ENCODE data around the gene KERA. TPM values are rescaled to one million over a fixed set of nuclear protein-coding genes. Genes with fewer than 3 reads are reported as not detected.

The KERA gene
- total RNA-seq, 6 experiments from 2014 or later = not detected

DNA sequence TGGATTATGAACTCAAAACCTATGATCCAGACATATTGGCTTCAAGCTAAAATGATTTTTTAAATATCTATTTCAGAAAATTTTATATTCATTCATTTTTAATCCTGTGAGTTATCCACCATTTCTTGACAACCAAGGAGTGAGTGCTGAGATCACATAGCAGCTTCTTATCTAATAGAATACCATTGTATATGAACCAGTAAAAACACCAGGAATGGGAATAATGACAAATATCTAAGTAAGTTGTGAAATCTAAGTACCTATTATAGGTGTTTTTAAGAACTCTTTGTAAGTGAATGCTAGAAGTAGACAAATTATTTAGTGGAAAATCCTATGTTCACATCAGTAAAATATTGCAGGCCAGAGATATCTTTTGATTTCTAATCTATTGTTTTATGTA is 45.3 kb upstream of the KERA start:
- no peak for DNase-seq
- Mint-ChIP-seq H3K4me3 (no peak overlapping the region), H3K9me3 (no peaks in the 10 kb centered on the region), H3K27ac (no peak overlapping the region), H3K27me3 (ENCODE audit: insufficient read depth) (no peaks in the 10 kb centered on the region), H3K4me1 (ENCODE audit: low read depth) (peaks cover 54% of the 10 kb centered on the region), H3K36me3 (ENCODE audit: low read depth) (peaks cover 7% of the 10 kb centered on the region; the same call in 1 of the 2 replicates)
- TF ChIP-seq, protein P1, sequence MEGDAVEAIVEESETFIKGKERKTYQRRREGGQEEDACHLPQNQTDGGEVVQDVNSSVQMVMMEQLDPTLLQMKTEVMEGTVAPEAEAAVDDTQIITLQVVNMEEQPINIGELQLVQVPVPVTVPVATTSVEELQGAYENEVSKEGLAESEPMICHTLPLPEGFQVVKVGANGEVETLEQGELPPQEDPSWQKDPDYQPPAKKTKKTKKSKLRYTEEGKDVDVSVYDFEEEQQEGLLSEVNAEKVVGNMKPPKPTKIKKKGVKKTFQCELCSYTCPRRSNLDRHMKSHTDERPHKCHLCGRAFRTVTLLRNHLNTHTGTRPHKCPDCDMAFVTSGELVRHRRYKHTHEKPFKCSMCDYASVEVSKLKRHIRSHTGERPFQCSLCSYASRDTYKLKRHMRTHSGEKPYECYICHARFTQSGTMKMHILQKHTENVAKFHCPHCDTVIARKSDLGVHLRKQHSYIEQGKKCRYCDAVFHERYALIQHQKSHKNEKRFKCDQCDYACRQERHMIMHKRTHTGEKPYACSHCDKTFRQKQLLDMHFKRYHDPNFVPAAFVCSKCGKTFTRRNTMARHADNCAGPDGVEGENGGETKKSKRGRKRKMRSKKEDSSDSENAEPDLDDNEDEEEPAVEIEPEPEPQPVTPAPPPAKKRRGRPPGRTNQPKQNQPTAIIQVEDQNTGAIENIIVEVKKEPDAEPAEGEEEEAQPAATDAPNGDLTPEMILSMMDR (IDR thresholded peaks at IDR 0.05) = no peak

DNA sequence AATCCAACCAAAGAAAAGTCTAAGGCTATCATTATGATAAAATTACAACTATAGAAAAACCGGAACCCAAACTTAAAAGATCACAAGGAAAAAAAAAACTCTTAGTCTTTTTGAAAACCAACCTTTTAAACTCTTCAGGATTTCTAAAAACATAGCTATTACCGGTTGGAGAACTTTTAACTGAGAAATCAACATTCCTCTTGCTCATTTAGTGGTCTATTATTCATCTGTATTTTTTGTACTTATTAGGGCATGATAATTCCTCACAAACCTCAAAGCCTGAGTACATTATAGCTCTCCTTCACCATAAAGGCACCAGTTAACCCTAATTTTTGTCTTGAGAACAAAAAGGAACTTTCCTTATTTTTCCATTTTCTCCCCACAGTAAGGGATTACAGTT is 43.1 kb upstream of the KERA start:
- DNase-seq = peak; percentile 17
- Mint-ChIP-seq H3K27ac (peak overlapping the region; percentile 23), H3K36me3 (ENCODE audit: low read depth) (no peaks in the 10 kb centered on the region), H3K9me3 (no peaks in the 10 kb centered on the region), H3K27me3 (ENCODE audit: insufficient read depth) (no peaks in the 10 kb centered on the region), H3K4me1 (ENCODE audit: low read depth) (peaks cover 54% of the 10 kb centered on the region), H3K4me3 (peak overlapping the region; percentile 9; the same call in 1 of the 2 replicates)
- TF ChIP-seq, protein P1 (IDR thresholded peaks at IDR 0.05) = no peak

DNA sequence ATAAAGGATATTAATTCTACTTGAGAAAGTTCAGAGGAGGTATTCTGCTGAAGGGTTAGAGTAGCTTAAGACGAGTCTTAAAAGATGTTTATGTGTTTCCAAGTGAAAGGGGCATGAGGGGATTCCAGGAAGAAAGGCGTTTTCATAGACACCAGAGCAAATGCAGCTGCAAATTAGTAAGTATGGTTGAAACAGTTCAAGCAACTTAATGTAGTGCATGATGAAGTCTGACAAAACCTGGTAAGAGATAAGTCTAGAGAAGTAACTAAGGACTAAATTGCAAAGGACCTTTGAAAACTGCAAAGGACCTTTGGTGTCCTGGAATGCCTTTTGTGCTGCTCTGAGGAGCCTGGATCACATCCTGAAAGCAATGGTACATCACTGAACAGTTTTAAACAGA is 42.0 kb upstream of the KERA start:
- TF ChIP-seq, protein P1 (IDR thresholded peaks at IDR 0.05) = no peak
- H3K4me1 Mint-ChIP-seq (ENCODE audit: low read depth) = peaks cover 54% of the 10 kb centered on the region
- no peaks in the 10 kb centered on the region for H3K36me3 Mint-ChIP-seq (ENCODE audit: low read depth)

DNA sequence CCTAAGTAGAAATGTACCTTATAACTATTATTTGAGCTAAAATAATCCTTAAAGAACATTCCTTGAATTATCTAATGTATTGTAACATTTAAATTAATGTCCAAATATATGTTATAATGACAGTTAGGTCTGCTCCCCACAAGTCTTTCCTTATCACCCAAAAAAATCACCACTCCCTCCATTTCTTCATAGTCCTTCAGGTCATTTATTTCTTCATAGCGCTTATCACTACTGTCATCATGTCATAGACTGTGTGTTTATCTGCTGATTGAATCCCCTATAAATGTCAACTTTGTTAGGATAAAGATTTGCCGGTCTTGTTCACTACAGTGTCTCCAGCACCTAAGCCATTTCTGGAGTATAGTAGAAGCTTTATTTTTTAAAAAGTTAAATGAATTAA is 41.5 kb upstream of the KERA start:
- DNase-seq = no peak
- Mint-ChIP-seq H3K36me3 (ENCODE audit: low read depth) (no peaks in the 10 kb centered on the region), H3K27ac (peak overlapping the region; percentile 60), H3K4me1 (ENCODE audit: low read depth) (peaks cover 55% of the 10 kb centered on the region), H3K27me3 (ENCODE audit: insufficient read depth) (no peaks in the 10 kb centered on the region), H3K9me3 (no peaks in the 10 kb centered on the region), H3K4me3 (peak overlapping the region; percentile 5)
- TF ChIP-seq, protein P1 (IDR thresholded peaks at IDR 0.05) = no peak

More for the DNA sequence above, 42.0 kb upstream of the KERA start:
- Mint-ChIP-seq H3K27me3 (ENCODE audit: insufficient read depth) (no peaks in the 10 kb centered on the region), H3K27ac (no peak overlapping the region; the same call in 1 of the 2 replicates), H3K4me3 (no peak overlapping the region), H3K9me3 (no peaks in the 10 kb centered on the region)
- no peak for DNase-seq

DNA sequence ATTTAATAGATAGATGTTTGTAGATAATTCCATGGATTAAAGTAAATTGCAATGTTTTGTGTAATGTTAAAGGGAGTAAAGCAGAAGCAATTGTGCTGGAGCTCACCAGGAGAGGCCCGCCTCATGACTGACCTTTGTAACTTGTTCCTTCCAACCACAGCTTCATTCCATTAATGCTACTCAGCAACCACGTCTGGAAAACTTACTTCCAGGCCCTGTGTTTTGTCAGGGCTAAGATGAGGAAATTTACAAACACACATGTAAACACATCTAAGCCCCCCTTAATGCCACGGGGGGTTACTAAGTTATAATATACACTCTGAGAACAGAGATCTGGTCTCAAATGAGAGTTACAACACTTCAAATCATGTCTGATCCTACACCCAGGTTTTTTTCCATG is 41.1 kb upstream of the KERA start:
- H3K36me3 Mint-ChIP-seq (ENCODE audit: low read depth) = no peaks in the 10 kb centered on the region
- no peak overlapping the region for H3K4me3 Mint-ChIP-seq
- TF ChIP-seq, protein P1 (IDR thresholded peaks at IDR 0.05) = no peak
- H3K27ac Mint-ChIP-seq = peak overlapping the region; percentile 60
- peak; percentile 84 for DNase-seq
- H3K9me3 Mint-ChIP-seq = no peaks in the 10 kb centered on the region
- no peaks in the 10 kb centered on the region for H3K27me3 Mint-ChIP-seq (ENCODE audit: insufficient read depth)
- H3K4me1 Mint-ChIP-seq (ENCODE audit: low read depth) = peaks cover 59% of the 10 kb centered on the region

DNA sequence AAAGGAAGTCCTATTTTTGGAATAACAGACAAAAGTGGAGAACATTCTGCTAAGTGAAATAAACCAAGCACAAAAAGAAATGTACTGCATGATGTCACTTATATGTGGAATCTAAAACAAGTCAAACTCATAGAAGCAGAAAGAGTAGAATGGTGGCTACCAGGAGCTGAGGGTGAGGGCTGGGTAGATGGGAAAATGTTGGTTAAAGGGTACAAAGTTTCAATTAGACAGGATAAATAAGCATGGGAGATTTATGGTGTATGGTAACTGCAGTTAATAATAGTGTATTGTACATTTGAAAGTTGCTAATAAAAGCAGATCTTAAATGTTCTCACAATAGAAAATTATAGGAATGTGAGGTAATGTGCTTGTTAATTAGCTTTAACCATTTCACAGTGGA is 40.6 kb upstream of the KERA start:
- no peaks in the 10 kb centered on the region for H3K9me3 Mint-ChIP-seq
- DNase-seq = no peak
- TF ChIP-seq, protein P1 (IDR thresholded peaks at IDR 0.05) = no peak
- H3K36me3 Mint-ChIP-seq (ENCODE audit: low read depth) = no peaks in the 10 kb centered on the region
- peaks cover 64% of the 10 kb centered on the region for H3K4me1 Mint-ChIP-seq (ENCODE audit: low read depth)
- H3K4me3 Mint-ChIP-seq = peak overlapping the region; percentile 1; the same call in 1 of the 2 replicates
- H3K27me3 Mint-ChIP-seq (ENCODE audit: insufficient read depth) = no peaks in the 10 kb centered on the region
- peak overlapping the region; percentile 49; the same call in 1 of the 2 replicates for H3K27ac Mint-ChIP-seq
